Motor neuron (in vitro differentiated cells): ENCODE results near the gene CREM. TPM values are rescaled to one million over a fixed set of nuclear protein-coding genes. Genes with fewer than 3 reads are reported as not detected.
A peak's percentile ranks its signal among the peaks of the same experiment; 100 is the strongest.

ENCODE experiments used
- ATAC-seq, 8 experiments: fragments of 200-7000 bp; cut with Tn5 transposase; replicated peaks in 6 of 8; 2 replicates each; pipeline ENCODE4 v1.8.0; 2021; ENCODE audit warnings: mild to moderate bottlenecking in 8 of 8, moderate library complexity in 8 of 8
- H3K27ac ChIP-seq, 2 donors: fragments of 250-450 bp; sonication (Bioruptor Pico); 2 replicates each; pipeline ENCODE4 v1.9.0; 2021; ENCODE audit warnings: antibody characterized with exemption in 2 of 2, mild to moderate bottlenecking in 2 of 2, moderate library complexity in 1 of 2
- H3K4me1 ChIP-seq, 2 donors: fragments of 250-450 bp; sonication (Bioruptor Pico); replicated peaks in 1 of 2; 2 replicates each; pipeline ENCODE4 v1.6.1; 2021; ENCODE audit warnings: antibody characterized with exemption in 2 of 2, mild to moderate bottlenecking in 2 of 2, moderate library complexity in 1 of 2
- H3K4me3 ChIP-seq, 5 donors: fragments of 250-450 bp; sonication (Bioruptor Pico); 2 replicates each; pipeline ENCODE4 v1.9.0; 2021; ENCODE audit warnings: antibody characterized with exemption in 5 of 5, mild to moderate bottlenecking in 5 of 5, moderate library complexity in 4 of 5
- WGBS, 10 experiments: fragments of 450-650 bp; shearing (Covaris generic); methylation state at CpG; one replicate each; pipeline ENCODE4 v1.0.0; 2022; 5-methylcytosine and 5-hydroxymethylcytosine counted together
- in situ Hi-C, 9 experiments: fragments of 400-800 bp; cut with MboI; loops; one replicate each; pipeline ENCODE4 v1.15.0; 2021; ENCODE audit warnings: low sequenced_read_pairs in 9 of 9, low pct_unique_long_range_greater_than_20kb in 2 of 9; ENCODE audit not compliant: unreplicated experiment in 9 of 9
- total RNA-seq, 8 experiments: library from RNA; unstranded; fragments of 300-600 nt; gene quantifications; 2 replicates each; pipeline versions ENCODE4 v1.2.3 to v1.2.4, GENCODE V29; 2022

CREM gene
- total RNA-seq, 8 experiments from 2014 or later = 19.1 to 123 (median 26.4) TPM

- H3K4me3 ChIP-seq = no peak overlapping the region
- 7 to 91% (median 82%) methylated on average over 1 to 4 of the region's 4 CpGs for WGBS, 10 experiments
- ATAC-seq = no peak
- in situ Hi-C loops = no loop called here
- H3K4me1 ChIP-seq = no peaks in the 10 kb centered on the region
- no peak overlapping the region for H3K27ac ChIP-seq
Measured at GRCh38 chr10:35184527-35185171, 58.0 kb downstream of the CREM start.

DNA sequence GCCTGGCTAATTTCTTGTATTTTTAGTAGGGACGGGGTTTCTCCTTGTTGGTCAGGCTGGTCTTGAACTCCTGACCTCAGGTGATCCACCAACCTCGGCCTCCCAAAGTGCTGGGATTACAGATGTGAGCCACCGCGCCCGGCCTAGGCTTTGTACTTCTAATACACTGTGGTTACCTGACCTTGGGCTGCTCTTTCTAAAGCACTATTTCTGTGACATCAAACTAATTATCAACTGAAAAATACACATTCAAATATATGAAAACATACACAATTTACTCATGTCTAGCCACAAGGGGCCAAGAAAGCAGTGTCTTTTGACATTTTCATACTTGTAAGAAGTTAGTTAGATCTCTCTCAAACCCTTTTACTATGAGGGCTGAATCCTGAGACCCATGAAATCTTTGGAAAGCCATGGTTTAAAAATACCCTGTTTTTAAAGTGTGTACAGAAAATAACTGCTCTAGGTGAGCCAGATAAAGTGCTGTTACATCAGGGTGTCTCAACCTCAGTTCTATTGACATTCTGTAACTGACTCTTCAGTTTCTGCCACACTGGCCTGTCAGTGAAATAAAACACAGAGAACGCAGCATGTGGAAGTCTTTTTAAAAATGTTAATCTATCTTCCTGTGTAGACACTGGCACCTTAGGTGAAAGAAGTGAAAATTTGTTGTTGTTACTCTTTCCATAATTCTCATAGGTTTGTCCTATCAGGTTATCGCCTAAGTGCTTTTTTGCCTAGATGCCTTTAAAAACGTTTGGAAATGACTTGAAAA is 58.8 kb downstream of the CREM start:
- H3K27ac ChIP-seq = no peak overlapping the region
- in situ Hi-C loops = no loop called here
- H3K4me1 ChIP-seq = no peaks in the 10 kb centered on the region
- 20 to 97% (median 83%) methylated on average over 1 to 8 of the region's 8 CpGs; no CpG with 5 or more reads in 1 of the 10 experiments for WGBS, 10 experiments
- peak in 1 of 8 experiments; percentile 14 for ATAC-seq
- H3K4me3 ChIP-seq = no peak overlapping the region

DNA sequence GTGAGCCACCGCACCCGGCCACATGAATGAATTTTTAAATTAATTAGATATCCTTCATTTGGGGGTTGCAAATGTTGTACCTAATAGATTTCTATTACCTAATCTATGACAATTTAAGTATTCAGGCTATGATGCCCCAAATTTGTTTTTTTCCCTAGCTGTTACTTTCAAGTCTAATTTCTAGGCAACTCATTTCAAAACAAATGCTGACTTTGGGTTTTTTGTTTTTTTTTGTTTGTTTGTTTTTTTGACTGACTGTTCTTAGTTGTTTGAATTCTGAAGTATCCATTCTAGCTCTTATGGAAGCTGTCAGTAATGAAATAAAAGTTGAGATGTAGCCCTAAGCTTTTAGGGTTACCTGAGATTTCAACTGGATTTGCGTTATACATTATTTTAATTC is 62.3 kb downstream of the CREM start:
- H3K4me1 ChIP-seq = no peaks in the 10 kb centered on the region
- 90 to 100% (median 100%) methylated on average over 1 to 3 of the region's 3 CpGs; no CpG with 5 or more reads in 1 of the 10 experiments for WGBS, 10 experiments
- in situ Hi-C loops = no loop called here

GRCh38 chr10:35191523-35191922 is 64.9 kb downstream of the CREM start:
- ATAC-seq = no peak
- H3K4me3 ChIP-seq = no peak overlapping the region
- no peaks in the 10 kb centered on the region for H3K4me1 ChIP-seq
- in situ Hi-C loops = no loop called here
- no peak overlapping the region for H3K27ac ChIP-seq
- 14 to 100% (median 40%) methylated on average over 1 to 2 of the region's 2 CpGs; no CpG with 5 or more reads in 3 of the 10 experiments for WGBS, 10 experiments

More for the DNA sequence above, 62.3 kb downstream of the CREM start:
- Histone ChIP-seq H3K4me3 (no peak overlapping the region), H3K27ac (no peak overlapping the region)
- no peak for ATAC-seq

DNA sequence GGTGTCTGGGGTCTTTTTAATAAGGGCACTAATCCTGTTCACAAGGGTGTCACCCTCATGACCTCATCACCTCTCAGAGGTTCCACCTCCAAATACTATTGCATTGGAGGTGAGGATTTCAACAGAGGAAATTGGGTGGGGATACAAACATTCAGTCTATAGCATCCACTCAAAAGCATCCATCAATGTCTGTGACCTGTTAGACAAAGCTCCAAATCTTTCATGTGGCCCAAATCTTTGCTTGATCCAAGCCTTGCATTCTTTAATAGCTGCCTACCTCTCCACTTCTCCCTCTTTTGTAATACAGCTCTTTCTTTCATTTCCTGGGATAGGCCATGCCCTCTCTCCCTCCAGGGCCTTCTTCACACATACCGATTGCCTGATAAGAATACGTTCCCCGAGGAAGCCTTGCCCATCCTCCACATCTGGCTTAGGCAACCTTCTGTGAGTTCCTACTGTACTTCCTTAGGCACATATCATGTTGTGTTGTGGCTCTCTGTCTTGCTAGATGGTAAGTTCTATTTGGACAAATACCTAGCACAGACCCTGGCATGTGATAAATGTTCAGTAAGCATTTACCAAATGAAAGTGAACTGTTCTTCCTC is 66.1 kb downstream of the CREM start:
- no peak for ATAC-seq
- WGBS, 10 experiments = 63 to 100% (median 95%) methylated on average over 1 to 3 of the region's 3 CpGs; no CpG with 5 or more reads in 5 of the 10 experiments
- Histone ChIP-seq H3K4me3 (no peak overlapping the region), H3K27ac (no peak overlapping the region), H3K4me1 (no peaks in the 10 kb centered on the region)
- in situ Hi-C loops = no loop called here

DNA sequence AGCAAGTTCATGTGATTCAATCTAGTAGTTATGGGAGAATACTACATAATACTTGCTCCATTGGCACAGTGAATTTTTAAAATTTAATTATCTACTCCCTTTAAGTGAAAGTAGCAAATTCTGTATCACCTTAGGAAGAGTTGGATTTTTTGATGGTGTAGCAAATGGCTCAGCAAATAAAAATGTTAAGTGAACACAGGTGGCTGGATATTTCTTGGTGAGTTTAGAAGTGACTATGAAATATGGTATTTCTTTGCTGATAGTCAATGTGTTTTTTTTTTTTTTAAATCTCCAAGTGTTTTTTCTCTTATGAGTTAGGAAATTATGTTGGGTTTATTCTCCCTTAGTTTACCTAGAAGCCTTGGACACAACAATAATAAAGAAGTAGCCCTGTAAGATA is 67.8 kb downstream of the CREM start:
- in situ Hi-C loops = no loop called here
- no peak for ATAC-seq
- Histone ChIP-seq H3K27ac (no peak overlapping the region), H3K4me1 (no peaks in the 10 kb centered on the region), H3K4me3 (peak overlapping the region in 1 of 5 donors; percentile 50)

- Histone ChIP-seq H3K4me1 (no peaks in the 10 kb centered on the region), H3K4me3 (peak overlapping the region in 3 of 5 donors; percentile 31 to 50 (median 39)), H3K27ac (no peak overlapping the region)
- in situ Hi-C loops = no loop called here
- peak in 6 of 8 experiments; percentile 7 to 41 (median 21) for ATAC-seq
- WGBS, 10 experiments = 20 to 100% (median 94%) methylated on average over 1 of the region's 1 CpG; no CpG with 5 or more reads in 4 of the 10 experiments
Measured at GRCh38 chr10:35194906-35195305, 68.3 kb downstream of the CREM start.

- Histone ChIP-seq H3K4me3 (peak overlapping the region; percentile 19 to 50 (median 31)), H3K4me1 (no peaks in the 10 kb centered on the region), H3K27ac (peak overlapping the region; percentile 52 to 63)
- in situ Hi-C loops = no loop called here
- ATAC-seq = peak; percentile 87 to 95 (median 92)
- 0 to 18% (median 5%) methylated on average over 2 to 14 of the region's 15 CpGs; no CpG with 5 or more reads in 1 of the 10 experiments for WGBS, 10 experiments
Measured at GRCh38 chr10:35195361-35196306, 69.0 kb downstream of the CREM start.

DNA sequence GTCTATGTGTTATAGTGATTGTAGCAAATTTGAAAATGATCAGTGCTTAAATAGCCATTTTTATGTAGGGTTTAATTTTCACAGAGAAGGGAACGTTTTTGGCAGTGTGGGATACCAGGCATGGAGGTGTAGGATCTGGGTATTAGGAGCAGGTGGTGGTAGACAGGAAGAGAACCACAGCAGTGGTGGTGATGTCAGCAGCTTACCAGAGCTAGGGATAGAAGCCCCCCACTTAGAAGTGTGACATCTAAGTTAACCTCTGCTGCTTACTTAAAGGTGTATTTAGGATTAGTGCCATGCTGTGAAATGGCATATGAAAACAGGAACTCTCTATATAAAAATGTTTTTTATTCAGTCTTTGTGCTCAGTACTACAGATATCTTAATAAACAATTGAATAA is 73.8 kb downstream of the CREM start:
- ATAC-seq = no peak
- Histone ChIP-seq H3K4me1 (no peaks in the 10 kb centered on the region), H3K27ac (no peak overlapping the region), H3K4me3 (no peak overlapping the region)
- WGBS, 10 experiments = 10 to 78% (median 33%) methylated on average over 1 of the region's 1 CpG; no CpG with 5 or more reads in 3 of the 10 experiments
- in situ Hi-C loops = loop anchor here in 2 of 9 experiments (25.0 kb wide), 1 partner anchor 88 kb away; no protein-coding TSS in a partner anchor

DNA sequence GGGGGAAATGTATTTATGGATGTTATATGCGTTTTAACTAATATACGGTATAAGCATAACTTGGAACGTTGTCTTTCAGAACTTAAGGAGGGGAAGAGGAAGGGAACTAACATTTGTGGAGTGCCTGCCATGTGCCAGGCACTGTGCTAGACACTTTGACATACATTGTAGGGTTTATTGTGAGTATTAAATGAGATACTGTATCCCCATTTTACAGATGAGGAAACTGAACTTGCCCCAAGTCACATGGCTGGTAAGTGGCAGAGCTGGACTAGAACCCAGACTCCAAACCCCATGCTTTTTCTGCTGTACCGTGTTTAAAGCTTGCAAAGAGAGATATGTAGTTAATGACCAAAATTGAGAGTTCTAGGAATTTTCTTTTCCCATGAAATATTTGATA is 74.6 kb downstream of the CREM start:
- no peaks in the 10 kb centered on the region for H3K4me1 ChIP-seq
- ATAC-seq = no peak
- H3K4me3 ChIP-seq = no peak overlapping the region
- in situ Hi-C loops = loop anchor here in 2 of 9 experiments (25.0 kb wide), 1 partner anchor 89 kb away; no protein-coding TSS in a partner anchor
- H3K27ac ChIP-seq = no peak overlapping the region
- 57 to 100% (median 90%) methylated on average over 2 to 4 of the region's 4 CpGs; no CpG with 5 or more reads in 1 of the 10 experiments for WGBS, 10 experiments

DNA sequence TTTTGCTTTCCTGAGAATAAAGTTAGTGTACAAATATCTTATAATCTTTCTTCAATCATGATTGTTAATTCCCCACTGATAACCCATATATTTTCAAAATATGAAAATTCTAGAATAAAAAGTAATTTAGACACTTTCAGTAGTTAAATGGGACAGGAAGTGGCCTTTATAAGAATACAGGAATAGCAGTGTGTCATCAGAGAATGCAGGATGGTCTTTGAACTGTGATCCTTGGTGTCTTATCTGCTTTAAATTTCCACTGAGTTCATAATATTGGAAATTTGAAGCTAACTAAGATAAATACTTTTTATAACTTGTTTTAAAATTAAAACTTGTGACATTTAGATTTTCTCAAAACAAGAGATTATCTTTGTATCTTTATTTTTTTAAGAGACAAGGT is 75.4 kb downstream of the CREM start:
- in situ Hi-C loops = loop anchor here in 2 of 9 experiments (25.0 kb wide), 1 partner anchor 90 kb away; no protein-coding TSS in a partner anchor
- ATAC-seq = no peak

DNA sequence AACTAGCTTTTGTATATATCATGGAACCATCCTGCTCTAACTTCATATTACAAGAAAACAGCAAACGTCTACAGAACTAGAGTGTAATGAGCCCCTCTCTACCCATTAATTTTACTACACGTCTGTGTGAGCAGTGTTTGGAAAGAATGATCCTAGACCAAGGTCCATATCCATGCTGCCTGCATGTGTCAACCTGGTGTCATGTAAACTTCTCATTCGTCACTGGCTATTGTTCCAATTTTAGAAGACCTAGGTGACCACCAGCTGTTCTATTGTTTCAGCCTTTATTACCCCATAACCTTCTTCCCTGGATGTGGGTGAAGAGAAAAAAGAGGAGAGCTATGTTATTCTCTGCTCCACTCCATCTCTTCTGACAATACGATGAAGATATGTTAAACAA is 77.1 kb downstream of the CREM start:
- H3K4me1 ChIP-seq = no peaks in the 10 kb centered on the region
- WGBS, 10 experiments = 29 to 88% (median 62%) methylated on average over 1 to 4 of the region's 4 CpGs; no CpG with 5 or more reads in 3 of the 10 experiments
- no peak for ATAC-seq
- H3K4me3 ChIP-seq = no peak overlapping the region
- in situ Hi-C loops = loop anchor here in 2 of 9 experiments (25.0 kb wide), 1 partner anchor 91 kb away; no protein-coding TSS in a partner anchor
- no peak overlapping the region for H3K27ac ChIP-seq

More for the DNA sequence above, 75.4 kb downstream of the CREM start:
- Histone ChIP-seq H3K4me1 (no peaks in the 10 kb centered on the region), H3K27ac (no peak overlapping the region), H3K4me3 (no peak overlapping the region)
